ENCODE measurements around the gene MIS18A. TPM values are rescaled to one million over a fixed set of nuclear protein-coding genes. Genes with fewer than 3 reads are reported as not detected.

The MIS18A gene
- total RNA-seq, 1 experiment from 2014 or later: 27.5 TPM

DNA sequence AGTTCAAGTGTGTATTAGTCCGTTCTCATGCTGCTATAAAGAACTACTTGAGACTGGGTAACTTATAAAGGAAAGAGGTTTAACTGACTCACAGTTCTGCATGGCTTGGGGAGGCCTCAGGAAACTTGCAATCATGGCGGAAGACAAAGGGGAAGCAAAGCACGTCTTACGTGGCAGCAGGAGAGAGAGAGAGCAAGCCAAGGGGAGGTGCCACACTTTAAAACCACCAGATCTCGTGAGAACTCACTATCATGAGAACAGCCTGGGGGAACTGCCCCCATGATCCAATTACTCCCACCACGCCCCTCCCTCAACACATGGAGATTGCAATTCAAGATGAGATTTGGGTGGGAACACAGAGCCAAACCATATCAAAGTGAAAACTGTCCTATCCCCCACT lies 4.1 kb upstream of the MIS18A start:
- Mint-ChIP-seq H3K36me3 (ENCODE audit: insufficient read depth, unreplicated experiment) (peaks cover 8% of the 10 kb centered on the region), H3K4me1 (ENCODE audit: low read depth, unreplicated experiment) (peaks cover 3% of the 10 kb centered on the region), H3K9me3 (ENCODE audit: unreplicated experiment) (no peaks in the 10 kb centered on the region), H3K27ac (ENCODE audit: unreplicated experiment) (no peak overlapping the region), H3K27me3 (ENCODE audit: insufficient read depth, unreplicated experiment) (no peaks in the 10 kb centered on the region), H3K4me3 (ENCODE audit: unreplicated experiment) (no peak overlapping the region)
- H3K4me3 ChIP-seq (ENCODE audit: low read depth, low read length): no peak overlapping the region
- CTCF ChIA-PET: no interaction called here
- no peaks in the 10 kb centered on the region for H3K36me3 ChIP-seq (ENCODE audit: control insufficient read depth, insufficient read depth, low read length)
- TF ChIP-seq CTCF (IDR thresholded peaks at IDR 0.05; ENCODE audit: insufficient read depth in 1 of 2, low read depth in 1 of 2, low read length in 1 of 2, severe bottlenecking in 1 of 2, unreplicated experiment in 1 of 2): no peak
- no peaks in the 10 kb centered on the region for H3K4me1 ChIP-seq
- BruUV-seq (replicated peaks): no TSS peak
- H3K27me3 ChIP-seq (replicated peaks; ENCODE audit: control insufficient read depth, insufficient read depth, low read length): no peaks in the 10 kb centered on the region
- POLR2A ChIA-PET: no interaction called here
- intact Hi-C loops (cut with micrococcal nuclease; ENCODE audit: unreplicated experiment): no loop called here
- no peaks in the 10 kb centered on the region for H3K9me3 ChIP-seq
- no peak for DNase-seq

- Mint-ChIP-seq H3K9me3 (ENCODE audit: unreplicated experiment) (no peaks in the 10 kb centered on the region), H3K4me3 (ENCODE audit: unreplicated experiment) (no peak overlapping the region), H3K4me1 (ENCODE audit: low read depth, unreplicated experiment) (peaks cover 7% of the 10 kb centered on the region), H3K27me3 (ENCODE audit: insufficient read depth, unreplicated experiment) (no peaks in the 10 kb centered on the region), H3K27ac (ENCODE audit: unreplicated experiment) (no peak overlapping the region), H3K36me3 (ENCODE audit: insufficient read depth, unreplicated experiment) (peaks cover 8% of the 10 kb centered on the region)
- ChIA-PET CTCF (no interaction called here), POLR2A (no interaction called here)
- DNase-seq: no peak
- TF ChIP-seq CTCF (IDR thresholded peaks at IDR 0.05; ENCODE audit: insufficient read depth in 1 of 2, low read depth in 1 of 2, low read length in 1 of 2, severe bottlenecking in 1 of 2, unreplicated experiment in 1 of 2): no peak
- H3K9me3 ChIP-seq: no peaks in the 10 kb centered on the region
- intact Hi-C loops (cut with micrococcal nuclease; ENCODE audit: unreplicated experiment): no loop called here
- BruUV-seq (replicated peaks): no TSS peak
- no peaks in the 10 kb centered on the region for H3K36me3 ChIP-seq (ENCODE audit: control insufficient read depth, insufficient read depth, low read length)
- no peaks in the 10 kb centered on the region for H3K4me1 ChIP-seq
- no peaks in the 10 kb centered on the region for H3K27me3 ChIP-seq (replicated peaks; ENCODE audit: control insufficient read depth, insufficient read depth, low read length)
- no peak overlapping the region for H3K4me3 ChIP-seq (ENCODE audit: low read depth, low read length)
Observed at GRCh38 chr21:32281531-32281930, 2.7 kb upstream of the MIS18A start.

DNA sequence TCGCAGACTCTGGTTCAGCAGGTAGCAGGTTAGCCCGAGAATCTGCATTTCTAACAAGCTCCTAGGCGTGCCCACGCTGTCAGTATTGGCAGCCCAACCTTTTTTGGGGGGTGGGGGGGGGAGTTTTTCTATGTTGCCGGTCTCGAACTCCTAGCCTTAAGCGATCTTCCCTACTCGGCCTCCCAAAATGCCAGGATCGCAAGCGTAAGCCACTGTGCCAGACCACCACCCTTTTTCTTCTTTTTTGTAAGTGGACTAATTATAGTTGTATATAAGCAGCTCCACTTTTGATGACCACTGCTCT lies 480 bp upstream of the MIS18A start:
- no peaks in the 10 kb centered on the region for H3K9me3 Mint-ChIP-seq (ENCODE audit: unreplicated experiment)
- H3K27ac Mint-ChIP-seq (ENCODE audit: unreplicated experiment): peak overlapping the region; percentile 96
- TSS peak; percentile 87 for BruUV-seq (replicated peaks)
- peaks cover 7% of the 10 kb centered on the region for H3K4me1 Mint-ChIP-seq (ENCODE audit: low read depth, unreplicated experiment)
- no peak for DNase-seq
- Histone ChIP-seq H3K4me3 (ENCODE audit: low read depth, low read length) (peak overlapping the region; percentile 98), H3K9me3 (no peaks in the 10 kb centered on the region), H3K27me3 (replicated peaks; ENCODE audit: control insufficient read depth, insufficient read depth, low read length) (no peaks in the 10 kb centered on the region), H3K4me1 (no peaks in the 10 kb centered on the region), H3K36me3 (ENCODE audit: control insufficient read depth, insufficient read depth, low read length) (no peaks in the 10 kb centered on the region)
- peak overlapping the region; percentile 100 for H3K4me3 Mint-ChIP-seq (ENCODE audit: unreplicated experiment)
- peaks cover 14% of the 10 kb centered on the region for H3K36me3 Mint-ChIP-seq (ENCODE audit: insufficient read depth, unreplicated experiment)
- no peak for TF ChIP-seq CTCF (IDR thresholded peaks at IDR 0.05; ENCODE audit: insufficient read depth in 1 of 2, low read depth in 1 of 2, low read length in 1 of 2, severe bottlenecking in 1 of 2, unreplicated experiment in 1 of 2)
- POLR2A ChIA-PET: interaction anchor here (0.7 kb wide), 1 partner anchor 97 kb away, joined by 8 read pairs; no protein-coding TSS in a partner anchor
- CTCF ChIA-PET: no interaction called here
- intact Hi-C loops (cut with micrococcal nuclease; ENCODE audit: unreplicated experiment): no loop called here
- H3K27me3 Mint-ChIP-seq (ENCODE audit: insufficient read depth, unreplicated experiment): no peaks in the 10 kb centered on the region

Data from Caco-2 (cell line).